G401 (cell line): Measurements from ENCODE around the gene HERC3. TPM values are rescaled to one million over a fixed set of nuclear protein-coding genes. Genes with fewer than 3 reads are reported as not detected.
A peak's percentile ranks its signal among the peaks of the same experiment; 100 is the strongest.

ENCODE experiments used
- DNase-seq: peaks from one replicate; pipeline ENCODE4 v3.0.0-alpha.2; 2015; ENCODE audit warnings: low spot score
- in situ Hi-C: cut with HindIII; loops from 2 replicates; pipeline ENCODE4 v1.10.0; 2016; ENCODE audit warnings: low sequenced_read_pairs, mixed read lengths
- total RNA-seq: library from RNA; depleted of rRNA; stranded (reverse); fragments of >200 nt; shearing (Covaris generic); gene quantifications from 2 replicates; pipeline ENCODE4 v1.2.3, GENCODE V29; 2014; rRNA removed

The HERC3 gene
- total RNA-seq, 1 experiment from 2014 or later = 0.78 TPM

DNA sequence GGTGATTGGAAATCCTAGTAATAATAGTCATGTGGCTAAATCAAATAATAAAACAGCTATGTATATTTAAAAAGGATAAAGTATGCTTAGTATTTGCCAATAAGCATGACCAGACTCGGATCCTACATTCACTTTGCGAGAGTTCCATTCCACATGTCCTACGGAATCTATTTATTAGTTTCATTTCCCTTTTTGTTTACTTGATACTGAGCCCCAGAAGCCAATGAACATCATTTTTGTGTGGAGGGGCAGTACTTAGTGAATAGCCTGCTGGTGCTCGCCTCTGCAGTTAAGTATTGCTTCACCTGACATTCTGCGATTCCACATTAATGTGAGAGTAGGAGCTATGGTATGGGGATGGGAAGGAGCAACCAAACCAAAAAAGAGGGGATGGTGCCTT, 163.9 kb downstream of the HERC3 start:
- DNase-seq = peak; percentile 82
- in situ Hi-C loops = no loop called here

DNA sequence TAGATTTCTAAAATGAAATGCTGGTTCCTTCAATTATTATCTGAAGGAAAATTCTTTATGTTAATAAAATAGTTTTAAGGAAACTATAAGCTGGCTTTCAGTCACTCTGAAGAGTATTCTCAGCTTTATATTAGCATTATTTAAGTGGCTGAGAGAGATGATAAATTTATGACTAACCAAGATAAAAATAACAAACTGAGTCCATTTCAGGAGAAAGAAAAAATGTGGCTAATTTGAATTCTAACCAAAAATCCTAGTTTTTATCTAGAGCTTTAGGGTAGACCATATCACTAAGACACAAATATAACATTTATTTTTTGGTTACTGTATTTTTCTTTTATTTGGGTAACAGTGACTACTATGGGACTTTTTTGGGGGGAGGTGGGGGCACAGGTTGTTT, 164.8 kb downstream of the HERC3 start:
- in situ Hi-C loops = no loop called here
- DNase-seq = no peak

DNA sequence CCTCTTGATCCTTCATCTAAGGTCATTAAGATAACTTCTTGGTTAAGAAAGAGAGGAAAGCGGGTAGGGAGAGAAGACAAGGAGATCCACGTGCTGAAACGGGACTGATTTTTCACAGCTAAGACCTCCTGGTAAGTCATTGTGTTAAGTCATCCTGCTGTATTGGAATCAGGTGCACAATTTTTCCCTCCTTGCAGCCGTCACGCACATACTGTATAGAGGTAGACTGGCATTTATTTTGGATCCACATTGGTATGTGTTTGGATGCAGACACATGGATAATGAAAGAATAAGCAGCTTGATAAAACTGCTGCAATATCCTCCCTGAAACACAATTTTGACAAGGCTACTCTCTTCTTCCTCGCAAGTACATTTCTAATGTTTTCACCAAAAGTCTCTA, 165.5 kb downstream of the HERC3 start:
- peak; percentile 82 for DNase-seq
- in situ Hi-C loops = no loop called here

Other genes starting within 250 kb of the HERC3 start
- 5.5 and 6.5 TPM in 2 replicates for gene HERC6, start 213.6 kb upstream of the HERC3 start, total RNA-seq
- 19.4 and 23.5 TPM in 2 replicates for gene HERC5, start 135.4 kb upstream of the HERC3 start, total RNA-seq
- gene PYURF, start 68.7 kb upstream of the HERC3 start, total RNA-seq = 177 and 198 TPM in 2 replicates
- 5.4 and 6.3 TPM in 2 replicates for gene NAP1L5, start 105.3 kb downstream of the HERC3 start, total RNA-seq